Astrocyte of the spinal cord (primary cell): ENCODE results near the gene NUP210.

ENCODE experiments used
- DNase-seq: peaks from one replicate; pipeline ENCODE4 v3.0.0; 2011; ENCODE audit warnings: low read depth, low spot score
- H3K4me3 ChIP-seq: 2 replicates; pipeline ENCODE4 v1.5.1; 2011; ENCODE audit warnings: low read depth, mild to moderate bottlenecking, low read length, moderate library complexity
- CTCF ChIP-seq: IDR thresholded peaks from 2 replicates; pipeline ENCODE4 v1.5.1; 2012; ENCODE audit warnings: low read depth, mild to moderate bottlenecking, low read length, inconsistent platforms
- in situ Hi-C: cut with HindIII; loops from 2 replicates; pipeline ENCODE4 v1.10.0; 2017; ENCODE audit warnings: low sequenced_read_pairs

The NUP210 gene

GRCh38 chr3:13269711-13270378, 150.3 kb downstream of the NUP210 start:
- no peak for DNase-seq
- no peak overlapping the region for H3K4me3 ChIP-seq
- no peak for TF ChIP-seq CTCF
- in situ Hi-C loops: no loop called here

GRCh38 chr3:13268961-13269441, 151.1 kb downstream of the NUP210 start:
- in situ Hi-C loops: no loop called here
- DNase-seq: no peak
- no peak overlapping the region for H3K4me3 ChIP-seq
- no peak for TF ChIP-seq CTCF

GRCh38 chr3:13268120-13268519, 152.0 kb downstream of the NUP210 start:
- TF ChIP-seq CTCF: no peak
- in situ Hi-C loops: no loop called here
- no peak overlapping the region for H3K4me3 ChIP-seq
- DNase-seq: no peak

- in situ Hi-C loops: no loop called here
- TF ChIP-seq CTCF: no peak
- DNase-seq: no peak
- no peak overlapping the region for H3K4me3 ChIP-seq
Observed at GRCh38 chr3:13266651-13267362, 153.3 kb downstream of the NUP210 start.
